ENCODE results near the gene ANXA9.

Gene ANXA9

GRCh38 chr1:150995896-150996295 is 13.8 kb downstream of the ANXA9 start:
- TF ChIP-seq POLR2AphosphoS5 (IDR thresholded peaks at IDR 0.05; ENCODE audit: low read depth, low read length): no peak
- no peak for TF ChIP-seq REST (IDR thresholded peaks at IDR 0.05; ENCODE audit: insufficient read depth in 1 of 2, low read depth in 2 of 2, low read length in 2 of 2)
- no peak for TF ChIP-seq FOXP2 (optimal IDR thresholded peaks at IDR 0.05; ENCODE audit: borderline replicate concordance, extremely low read depth, extremely low read length, insufficient read depth)
- TF ChIP-seq SIN3A (IDR thresholded peaks at IDR 0.05; ENCODE audit: borderline replicate concordance, insufficient read depth, low read length): no peak
- TF ChIP-seq TAF1 (IDR thresholded peaks at IDR 0.05; ENCODE audit: borderline replicate concordance, insufficient read depth, low read length): no peak

GRCh38 chr1:150997126-150997872 is 15.2 kb downstream of the ANXA9 start:
- TF ChIP-seq POLR2AphosphoS5 (IDR thresholded peaks at IDR 0.05; ENCODE audit: low read depth, low read length): no peak

- no peak for TF ChIP-seq TAF1 (IDR thresholded peaks at IDR 0.05; ENCODE audit: borderline replicate concordance, insufficient read depth, low read length)
- no peak for TF ChIP-seq REST (IDR thresholded peaks at IDR 0.05; ENCODE audit: insufficient read depth in 1 of 2, low read depth in 2 of 2, low read length in 2 of 2)
- no peak for TF ChIP-seq POLR2AphosphoS5 (IDR thresholded peaks at IDR 0.05; ENCODE audit: low read depth, low read length)
- TF ChIP-seq SIN3A (IDR thresholded peaks at IDR 0.05; ENCODE audit: borderline replicate concordance, insufficient read depth, low read length): no peak
- TF ChIP-seq FOXP2 (optimal IDR thresholded peaks at IDR 0.05; ENCODE audit: borderline replicate concordance, extremely low read depth, extremely low read length, insufficient read depth): no peak
Observed at GRCh38 chr1:150997949-150998348, 15.9 kb downstream of the ANXA9 start.

GRCh38 chr1:150999051-150999674 is 17.1 kb downstream of the ANXA9 start:
- TF ChIP-seq FOXP2 (optimal IDR thresholded peaks at IDR 0.05; ENCODE audit: borderline replicate concordance, extremely low read depth, extremely low read length, insufficient read depth) (no peak), REST (IDR thresholded peaks at IDR 0.05; ENCODE audit: insufficient read depth in 1 of 2, low read depth in 2 of 2, low read length in 2 of 2) (no peak), TAF1 (IDR thresholded peaks at IDR 0.05; ENCODE audit: borderline replicate concordance, insufficient read depth, low read length) (no peak)

DNA sequence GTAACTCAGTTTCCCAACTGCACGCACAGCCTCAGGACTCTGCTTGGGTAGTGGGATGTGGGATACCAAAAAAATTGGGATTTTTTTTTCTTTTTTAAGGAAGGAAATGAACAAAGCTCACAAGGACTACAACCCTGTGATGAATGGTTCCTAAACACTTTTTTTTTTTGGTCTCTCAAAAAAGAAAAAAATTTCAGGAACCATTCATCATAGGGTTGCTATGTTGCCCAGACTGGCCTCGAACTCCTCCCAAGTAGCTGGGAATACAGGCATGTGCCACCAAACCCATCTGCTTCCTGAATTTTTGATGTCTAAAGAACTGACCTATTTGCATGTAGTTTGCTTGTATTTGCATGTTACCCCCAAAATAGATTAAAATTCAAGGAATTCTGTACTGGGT is 17.8 kb downstream of the ANXA9 start:
- TF ChIP-seq REST (IDR thresholded peaks at IDR 0.05; ENCODE audit: insufficient read depth in 1 of 2, low read depth in 2 of 2, low read length in 2 of 2) (no peak), POLR2AphosphoS5 (IDR thresholded peaks at IDR 0.05; ENCODE audit: low read depth, low read length) (no peak), SIN3A (IDR thresholded peaks at IDR 0.05; ENCODE audit: borderline replicate concordance, insufficient read depth, low read length) (no peak), TAF1 (IDR thresholded peaks at IDR 0.05; ENCODE audit: borderline replicate concordance, insufficient read depth, low read length) (no peak), FOXP2 (optimal IDR thresholded peaks at IDR 0.05; ENCODE audit: borderline replicate concordance, extremely low read depth, extremely low read length, insufficient read depth) (no peak)

Measured in PFSK-1 (cell line).